DND-41 (cell line): ENCODE results near the gene ANTXR2.

Experiments
- ATAC-seq: fragments of 200-7000 bp; cut with Tn5 transposase; 3 replicates; pipeline ENCODE4 v1.9.1; 2021; ENCODE audit warnings: low read depth; ENCODE audit not compliant: insufficient read depth
- DNase-seq: peaks from one replicate; pipeline ENCODE4 v3.0.0-alpha.2; 2020
- H2AFZ ChIP-seq: 2 replicates; pipeline ENCODE4 v1.6.0; 2012; ENCODE audit warnings: low read depth, low read length
- H3K27ac ChIP-seq: 2 replicates; pipeline ENCODE4 v1.5.1; 2012; ENCODE audit warnings: low read length, inconsistent platforms
- H3K27me3 ChIP-seq: fragments of 200-600 bp; sonication (generic); 2 replicates; pipeline ENCODE4 v1.6.0; 2012; ENCODE audit warnings: low read length, mild to moderate bottlenecking, inconsistent platforms; ENCODE audit not compliant: insufficient read depth, poor library complexity
- H3K36me3 ChIP-seq: 2 replicates; pipeline ENCODE4 v1.5.1; 2012; ENCODE audit warnings: low read length, inconsistent platforms; ENCODE audit not compliant: insufficient read depth
- H3K4me1 ChIP-seq: 2 replicates; pipeline ENCODE4 v1.5.1; 2012; ENCODE audit warnings: mild to moderate bottlenecking, low read length; ENCODE audit not compliant: insufficient read depth
- H3K4me2 ChIP-seq: 2 replicates; pipeline ENCODE4 v1.6.0; 2012; ENCODE audit warnings: mild to moderate bottlenecking, moderate library complexity, low read length, inconsistent platforms; ENCODE audit not compliant: insufficient read depth
- H3K4me3 ChIP-seq, 2 experiments: fragments of 200-600 bp in 1 of 2; shearing (Covaris generic) in 1 of 2; 2 replicates each; pipeline ENCODE4 v1.5.1; 2012 to 2016; ENCODE audit warnings: inconsistent platforms in 2 of 2, low read length in 2 of 2, mild to moderate bottlenecking in 2 of 2, low read depth in 1 of 2, moderate library complexity in 1 of 2
- H3K79me2 ChIP-seq: 2 replicates; pipeline ENCODE4 v1.6.0; 2012; ENCODE audit warnings: low read length, inconsistent platforms; ENCODE audit not compliant: insufficient read depth
- H3K9ac ChIP-seq: 2 replicates; pipeline ENCODE4 v1.6.0; 2012; ENCODE audit warnings: low read depth, mild to moderate bottlenecking, inconsistent platforms, low read length, moderate library complexity
- H3K9me3 ChIP-seq: 2 replicates; pipeline ENCODE4 v1.5.1; 2012; ENCODE audit warnings: low read length, moderate library complexity, mild to moderate bottlenecking, inconsistent platforms; ENCODE audit not compliant: insufficient read depth, severe bottlenecking
- H4K20me1 ChIP-seq: 2 replicates; pipeline ENCODE4 v1.6.0; 2012; ENCODE audit warnings: low read length; ENCODE audit not compliant: insufficient read depth
- EZH2 ChIP-seq: IDR thresholded peaks from 3 replicates; pipeline ENCODE4 v1.6.1; 2012; ENCODE audit warnings: borderline replicate concordance, low read depth, mild to moderate bottlenecking, moderate library complexity, low read length, inconsistent platforms; ENCODE audit not compliant: severe bottlenecking
- TF ChIP-seq, protein P1 (sequence below): IDR thresholded peaks from 2 replicates; pipeline ENCODE4 v1.5.1; 2012; ENCODE audit warnings: borderline replicate concordance, low read length, moderate library complexity, mild to moderate bottlenecking; ENCODE audit not compliant: poor library complexity, severe bottlenecking; ENCODE audit errors: extremely low read depth

Gene ANTXR2

DNA sequence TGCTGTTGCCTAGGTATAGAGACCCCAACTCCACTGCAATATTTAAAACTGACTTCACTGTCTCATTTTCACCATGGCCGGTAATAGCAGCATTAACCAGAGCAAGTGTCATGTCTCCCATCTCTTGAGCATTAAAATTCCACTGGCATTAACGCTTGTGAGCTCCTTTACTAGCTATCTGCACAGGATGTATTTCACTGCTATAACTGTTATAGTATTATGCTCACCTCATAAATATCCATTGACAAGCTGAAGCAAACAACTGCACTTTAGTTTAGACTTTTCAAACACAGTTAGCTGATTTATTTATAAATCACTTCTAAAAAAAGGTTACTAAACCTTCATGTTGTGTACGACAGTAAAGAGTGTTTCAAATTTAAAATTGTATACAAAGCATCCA is 157.8 kb downstream of the ANTXR2 start:
- Histone ChIP-seq H2AFZ (no peak overlapping the region), H3K4me2 (no peak overlapping the region), H3K9me3 (no peaks in the 10 kb centered on the region), H3K36me3 (peaks cover 3% of the 10 kb centered on the region), H3K4me3 (no peak overlapping the region), H3K27me3 (no peaks in the 10 kb centered on the region), H3K4me1 (peaks cover 2% of the 10 kb centered on the region; the same call in 1 of the 2 replicates), H3K27ac (no peak overlapping the region), H3K79me2 (no peaks in the 10 kb centered on the region), H4K20me1 (no peaks in the 10 kb centered on the region), H3K9ac (no peak overlapping the region)
- no peak for TF ChIP-seq EZH2
- TF ChIP-seq, protein P1, sequence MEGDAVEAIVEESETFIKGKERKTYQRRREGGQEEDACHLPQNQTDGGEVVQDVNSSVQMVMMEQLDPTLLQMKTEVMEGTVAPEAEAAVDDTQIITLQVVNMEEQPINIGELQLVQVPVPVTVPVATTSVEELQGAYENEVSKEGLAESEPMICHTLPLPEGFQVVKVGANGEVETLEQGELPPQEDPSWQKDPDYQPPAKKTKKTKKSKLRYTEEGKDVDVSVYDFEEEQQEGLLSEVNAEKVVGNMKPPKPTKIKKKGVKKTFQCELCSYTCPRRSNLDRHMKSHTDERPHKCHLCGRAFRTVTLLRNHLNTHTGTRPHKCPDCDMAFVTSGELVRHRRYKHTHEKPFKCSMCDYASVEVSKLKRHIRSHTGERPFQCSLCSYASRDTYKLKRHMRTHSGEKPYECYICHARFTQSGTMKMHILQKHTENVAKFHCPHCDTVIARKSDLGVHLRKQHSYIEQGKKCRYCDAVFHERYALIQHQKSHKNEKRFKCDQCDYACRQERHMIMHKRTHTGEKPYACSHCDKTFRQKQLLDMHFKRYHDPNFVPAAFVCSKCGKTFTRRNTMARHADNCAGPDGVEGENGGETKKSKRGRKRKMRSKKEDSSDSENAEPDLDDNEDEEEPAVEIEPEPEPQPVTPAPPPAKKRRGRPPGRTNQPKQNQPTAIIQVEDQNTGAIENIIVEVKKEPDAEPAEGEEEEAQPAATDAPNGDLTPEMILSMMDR, result no peak
- no peak for DNase-seq
- no peak for ATAC-seq

DNA sequence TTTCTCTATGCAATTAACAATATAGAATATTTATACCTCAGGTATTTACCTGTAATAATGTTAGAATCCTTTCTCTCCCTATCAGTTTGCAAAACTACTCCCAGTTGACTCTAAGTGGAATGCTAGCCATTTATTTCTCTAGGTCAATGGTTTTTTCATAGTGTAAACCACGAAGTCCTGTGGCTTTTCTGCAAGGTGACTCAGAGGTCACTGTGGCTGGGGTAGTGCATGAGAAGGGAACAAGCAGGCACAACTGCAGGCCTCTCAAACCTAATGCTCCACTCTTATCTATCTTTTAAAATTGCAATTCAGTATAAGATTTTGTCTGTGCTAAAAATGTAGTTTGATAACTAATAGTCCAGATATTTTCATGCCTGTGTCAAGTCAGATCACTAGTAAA is 159.4 kb downstream of the ANTXR2 start:
- Histone ChIP-seq H3K27ac (no peak overlapping the region), H3K79me2 (no peaks in the 10 kb centered on the region), H3K4me2 (no peak overlapping the region), H4K20me1 (no peaks in the 10 kb centered on the region), H3K9ac (no peak overlapping the region), H3K27me3 (no peaks in the 10 kb centered on the region), H3K4me3 (no peak overlapping the region), H3K36me3 (peaks cover 3% of the 10 kb centered on the region), H3K9me3 (no peaks in the 10 kb centered on the region), H2AFZ (no peak overlapping the region), H3K4me1 (peaks cover 2% of the 10 kb centered on the region; the same call in 1 of the 2 replicates)
- TF ChIP-seq, protein P1, result no peak
- TF ChIP-seq EZH2, result no peak
- no peak for DNase-seq
- peak; percentile 55; the same call in 1 of the 3 replicates for ATAC-seq

DNA sequence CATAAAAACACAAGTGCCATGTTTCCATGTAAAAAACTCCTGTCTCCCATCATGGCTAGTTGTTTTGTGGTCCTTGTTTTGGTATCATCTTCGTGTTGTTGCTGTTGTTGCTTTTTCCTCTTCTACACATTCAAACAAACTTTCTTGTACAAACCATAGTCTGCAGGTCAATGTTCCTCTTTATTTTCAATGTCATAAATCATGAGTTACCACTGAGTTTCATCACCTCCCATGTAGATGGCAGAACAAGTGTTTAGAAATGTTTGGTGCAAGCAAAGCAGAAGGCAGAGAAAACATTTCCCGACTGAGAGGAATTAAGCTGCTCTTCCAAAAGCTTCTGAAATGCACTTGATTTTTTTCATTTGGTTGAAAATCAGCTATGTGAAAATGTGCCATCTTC is 166.0 kb downstream of the ANTXR2 start:
- Histone ChIP-seq H3K9ac (no peak overlapping the region), H3K79me2 (no peaks in the 10 kb centered on the region), H3K4me2 (no peak overlapping the region), H4K20me1 (no peaks in the 10 kb centered on the region), H3K4me3 (no peak overlapping the region), H2AFZ (no peak overlapping the region), H3K9me3 (no peaks in the 10 kb centered on the region), H3K36me3 (peaks cover 34% of the 10 kb centered on the region), H3K27me3 (no peaks in the 10 kb centered on the region), H3K4me1 (peaks cover 7% of the 10 kb centered on the region), H3K27ac (0 out of 2 replicates have a peak overlapping the region, but pooled peaks have one; percentile 6)
- no peak for DNase-seq
- TF ChIP-seq EZH2, result no peak
- TF ChIP-seq, protein P1, result no peak
- ATAC-seq, result no peak

DNA sequence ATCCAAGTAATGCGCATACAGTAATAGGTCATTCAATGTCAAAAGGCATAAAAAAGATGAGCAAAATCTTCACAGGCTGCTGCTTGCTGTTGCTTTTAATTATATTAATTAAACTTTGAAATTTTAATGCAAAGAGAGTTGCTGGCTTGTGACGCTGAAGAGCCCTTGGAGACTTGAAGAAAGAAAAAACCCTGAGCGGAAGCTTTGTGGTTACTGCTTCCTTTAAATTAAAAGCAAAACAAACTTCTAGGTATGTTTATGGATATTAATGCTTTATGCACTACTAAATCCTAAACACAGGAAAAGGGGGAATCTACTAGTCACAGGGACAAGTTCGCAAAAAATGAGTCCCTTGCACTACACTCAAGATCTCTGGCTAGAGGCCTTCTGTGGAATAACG is 166.7 kb downstream of the ANTXR2 start:
- Histone ChIP-seq H3K27me3 (no peaks in the 10 kb centered on the region), H3K27ac (0 out of 2 replicates have a peak overlapping the region, but pooled peaks have one; percentile 6), H3K36me3 (peaks cover 34% of the 10 kb centered on the region), H3K4me3 (no peak overlapping the region), H3K9me3 (no peaks in the 10 kb centered on the region), H2AFZ (no peak overlapping the region), H3K4me1 (peaks cover 7% of the 10 kb centered on the region), H3K4me2 (no peak overlapping the region), H4K20me1 (no peaks in the 10 kb centered on the region), H3K79me2 (no peaks in the 10 kb centered on the region), H3K9ac (no peak overlapping the region)
- TF ChIP-seq, protein P1, result no peak
- TF ChIP-seq EZH2, result no peak
- DNase-seq, result no peak
- ATAC-seq, result peak; percentile 71
